ENCODE data around the gene ADAM19.

- TF ChIP-seq POLR2AphosphoS5 (IDR thresholded peaks at IDR 0.05), result no peak
- TF ChIP-seq CTCF (IDR thresholded peaks at IDR 0.05; ENCODE audit: poor library complexity, severe bottlenecking), result no peak
- no peak for TF ChIP-seq EP300 (conservative IDR thresholded peaks at IDR 0.05; ENCODE audit: poor library complexity, severe bottlenecking)
- TF ChIP-seq EZH2 (IDR thresholded peaks at IDR 0.05; ENCODE audit: borderline replicate concordance, insufficient read depth, low read length, poor library complexity, severe bottlenecking), result no peak
- no peak for TF ChIP-seq REST (IDR thresholded peaks at IDR 0.05; ENCODE audit: borderline replicate concordance)
- no peak for TF ChIP-seq TAF1 (IDR thresholded peaks at IDR 0.05; ENCODE audit: low read depth)
- no peak for TF ChIP-seq MXI1 (conservative IDR thresholded peaks at IDR 0.05; ENCODE audit: poor library complexity, severe bottlenecking)
- no peak for TF ChIP-seq RAD21 (conservative IDR thresholded peaks at IDR 0.05)
These were observed 129.7 kb downstream of the ADAM19 start for GRCh38 chr5:157445745-157446411.
